Measurements from ENCODE around the gene VAV2.

VAV2 gene

GRCh38 chr9:133725886-133726285, 266.2 kb downstream of the VAV2 start:
- Histone ChIP-seq H3K27ac (no peak overlapping the region), H3K9me3 (ENCODE audit: control insufficient read depth, low read length) (no peaks in the 10 kb centered on the region), H3K9ac (no peak overlapping the region), H3K27me3 (ENCODE audit: control insufficient read depth, insufficient read depth, low read length) (no peaks in the 10 kb centered on the region), H2AFZ (no peak overlapping the region), H3K36me3 (ENCODE audit: control insufficient read depth, insufficient read depth, low read length) (no peaks in the 10 kb centered on the region), H3K4me1 (no peaks in the 10 kb centered on the region), H3K4me3 (ENCODE audit: low read depth, low read length) (no peak overlapping the region), H3K79me2 (no peaks in the 10 kb centered on the region), H3K4me2 (ENCODE audit: low read length) (no peak overlapping the region)
- no peak for TF ChIP-seq CTCF (IDR thresholded peaks at IDR 0.05)

- Histone ChIP-seq H3K9me3 (ENCODE audit: control insufficient read depth, low read length) (no peaks in the 10 kb centered on the region), H2AFZ (no peak overlapping the region), H3K79me2 (no peaks in the 10 kb centered on the region), H3K9ac (no peak overlapping the region), H3K4me2 (ENCODE audit: low read length) (no peak overlapping the region), H3K27me3 (ENCODE audit: control insufficient read depth, insufficient read depth, low read length) (no peaks in the 10 kb centered on the region), H3K27ac (no peak overlapping the region), H3K4me3 (ENCODE audit: low read depth, low read length) (no peak overlapping the region), H3K36me3 (ENCODE audit: control insufficient read depth, insufficient read depth, low read length) (no peaks in the 10 kb centered on the region), H3K4me1 (no peaks in the 10 kb centered on the region)
- TF ChIP-seq CTCF (IDR thresholded peaks at IDR 0.05) = no peak
Measured at GRCh38 chr9:133718563-133719315, 273.4 kb downstream of the VAV2 start.

- Histone ChIP-seq H3K27me3 (ENCODE audit: control insufficient read depth, insufficient read depth, low read length) (no peaks in the 10 kb centered on the region), H3K4me3 (ENCODE audit: low read depth, low read length) (no peak overlapping the region), H3K36me3 (ENCODE audit: control insufficient read depth, insufficient read depth, low read length) (no peaks in the 10 kb centered on the region), H3K9me3 (ENCODE audit: control insufficient read depth, low read length) (no peaks in the 10 kb centered on the region), H2AFZ (no peak overlapping the region), H3K27ac (no peak overlapping the region), H3K4me1 (no peaks in the 10 kb centered on the region), H3K79me2 (no peaks in the 10 kb centered on the region), H3K9ac (no peak overlapping the region), H3K4me2 (ENCODE audit: low read length) (no peak overlapping the region)
- TF ChIP-seq CTCF (IDR thresholded peaks at IDR 0.05) = no peak
Measured at GRCh38 chr9:133717113-133718031, 274.8 kb downstream of the VAV2 start.

GRCh38 chr9:133716564-133717112, 275.5 kb downstream of the VAV2 start:
- Histone ChIP-seq H3K36me3 (ENCODE audit: control insufficient read depth, insufficient read depth, low read length) (no peaks in the 10 kb centered on the region), H3K27me3 (ENCODE audit: control insufficient read depth, insufficient read depth, low read length) (no peaks in the 10 kb centered on the region), H3K9me3 (ENCODE audit: control insufficient read depth, low read length) (no peaks in the 10 kb centered on the region), H3K4me2 (ENCODE audit: low read length) (no peak overlapping the region), H3K9ac (no peak overlapping the region), H3K4me1 (no peaks in the 10 kb centered on the region), H3K79me2 (no peaks in the 10 kb centered on the region), H3K27ac (no peak overlapping the region), H3K4me3 (ENCODE audit: low read depth, low read length) (no peak overlapping the region), H2AFZ (no peak overlapping the region)
- TF ChIP-seq CTCF (IDR thresholded peaks at IDR 0.05) = no peak
